Breast epithelium (tissue), 3 donors: Measurements from ENCODE around the gene PCSK1.

Experiments
- POLR2A ChIP-seq: fragments of 450-650 bp; IDR thresholded peaks from one replicate; pipeline ENCODE4 v1.6.1; 2016; ENCODE audit warnings: antibody characterized with exemption, mild to moderate bottlenecking, moderate library complexity
- POLR2AphosphoS5 ChIP-seq, 3 donors: sonication (generic); formaldehyde crosslinking; IDR thresholded peaks; one replicate each; pipeline ENCODE4 v1.6.1; 2017; ENCODE audit warnings: antibody characterized with exemption in 3 of 3
- TF ChIP-seq, protein P1 (sequence below), 3 donors: fragments of 450-650 bp; IDR thresholded peaks; one replicate each; pipeline ENCODE4 v1.5.1; 2016 to 2017; ENCODE audit warnings: antibody characterized with exemption in 3 of 3, mild to moderate bottlenecking in 3 of 3, moderate library complexity in 3 of 3

DNA sequence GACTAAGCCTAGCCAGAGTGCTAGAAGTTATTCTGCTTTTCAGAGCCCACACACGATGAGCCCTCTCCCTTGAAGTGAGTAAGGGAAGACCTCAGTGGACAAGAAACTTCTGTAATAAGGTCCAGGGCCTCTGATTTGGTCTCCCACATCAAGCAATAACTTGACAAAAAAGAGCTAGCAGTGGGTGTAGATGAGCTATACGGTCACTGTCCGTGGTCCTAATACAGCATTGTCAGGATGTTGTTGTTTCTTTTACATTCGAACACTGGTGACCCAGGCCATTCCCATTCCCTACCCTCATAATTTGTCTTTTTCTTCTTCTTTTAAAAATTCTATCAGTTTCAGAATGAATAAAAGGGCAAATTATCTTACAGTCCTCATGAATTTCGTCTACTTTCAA is 5.2 kb downstream of the PCSK1 start:
- TF ChIP-seq, protein P1, sequence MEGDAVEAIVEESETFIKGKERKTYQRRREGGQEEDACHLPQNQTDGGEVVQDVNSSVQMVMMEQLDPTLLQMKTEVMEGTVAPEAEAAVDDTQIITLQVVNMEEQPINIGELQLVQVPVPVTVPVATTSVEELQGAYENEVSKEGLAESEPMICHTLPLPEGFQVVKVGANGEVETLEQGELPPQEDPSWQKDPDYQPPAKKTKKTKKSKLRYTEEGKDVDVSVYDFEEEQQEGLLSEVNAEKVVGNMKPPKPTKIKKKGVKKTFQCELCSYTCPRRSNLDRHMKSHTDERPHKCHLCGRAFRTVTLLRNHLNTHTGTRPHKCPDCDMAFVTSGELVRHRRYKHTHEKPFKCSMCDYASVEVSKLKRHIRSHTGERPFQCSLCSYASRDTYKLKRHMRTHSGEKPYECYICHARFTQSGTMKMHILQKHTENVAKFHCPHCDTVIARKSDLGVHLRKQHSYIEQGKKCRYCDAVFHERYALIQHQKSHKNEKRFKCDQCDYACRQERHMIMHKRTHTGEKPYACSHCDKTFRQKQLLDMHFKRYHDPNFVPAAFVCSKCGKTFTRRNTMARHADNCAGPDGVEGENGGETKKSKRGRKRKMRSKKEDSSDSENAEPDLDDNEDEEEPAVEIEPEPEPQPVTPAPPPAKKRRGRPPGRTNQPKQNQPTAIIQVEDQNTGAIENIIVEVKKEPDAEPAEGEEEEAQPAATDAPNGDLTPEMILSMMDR (IDR thresholded peaks at IDR 0.05), result no peak
- TF ChIP-seq POLR2A (no peak), POLR2AphosphoS5 (IDR thresholded peaks at IDR 0.05) (no peak)
